ENCODE data around the gene CNOT1. TPM values are rescaled to one million over a fixed set of nuclear protein-coding genes. Genes with fewer than 3 reads are reported as not detected.

Gene CNOT1
- polyA plus RNA-seq, 2 donors, result 53.7 to 105 TPM

Other genes with a start within 250 kb of the CNOT1 start
- gene GINS3, start 237.4 kb downstream of the CNOT1 start, polyA plus RNA-seq, result 1 to 10 TPM; 8.6 to 9.3 TPM
- 10 to 100 TPM; 12.0 to 26.9 TPM for gene NDRG4, start 129.7 kb downstream of the CNOT1 start, polyA plus RNA-seq
- 10 to 100 TPM; 15.5 to 17.3 TPM for gene SETD6, start 114.3 kb downstream of the CNOT1 start, polyA plus RNA-seq
- 1 to 10 TPM; 4.8 to 7.2 TPM for gene SLC38A7, start 54.9 kb upstream of the CNOT1 start, polyA plus RNA-seq
- gene GOT2, start 104.5 kb upstream of the CNOT1 start, polyA plus RNA-seq, result 10 to 100 TPM; 43.7 to 66.1 TPM

Measured in esophagus (tissue), 2 donors.